Measurements from ENCODE around the gene GPR180. TPM values are rescaled to one million over a fixed set of nuclear protein-coding genes. Genes with fewer than 3 reads are reported as not detected.
"Not testable (repeated sequence)": the region's sequence is repeated elsewhere in the genome, so short reads cannot be mapped to it uniquely, and the experiment has no call there.

Gene GPR180
- total RNA-seq, 2 experiments from 2014 or later = 7.2 to 7.5 TPM

GRCh38 chr13:94607939-94608338, 6.3 kb downstream of the GPR180 start:
- Mint-ChIP-seq H3K4me3 (no peak overlapping the region), H3K4me1 (peaks cover 25% of the 10 kb centered on the region), H3K27ac (no peak overlapping the region), H3K27me3 (no peaks in the 10 kb centered on the region), H3K36me3 (peaks cover 47% of the 10 kb centered on the region), H3K9me3 (ENCODE audit: low read depth) (no peaks in the 10 kb centered on the region)
- DNase-seq = no peak
- ATAC-seq = no peak
- CTCF ChIA-PET = interaction anchor here (1.3 kb wide), 1 partner anchor 11 kb away, joined by 3 read pairs; no protein-coding TSS in a partner anchor

- H3K27me3 Mint-ChIP-seq = no peaks in the 10 kb centered on the region
- ATAC-seq = no peak
- CTCF ChIA-PET = interaction anchor here (1.1 to 1.3 kb wide), 2 partner anchors 12 to 60 kb away, joined by 3 read pairs; no protein-coding TSS in a partner anchor
- no peak overlapping the region for H3K4me3 Mint-ChIP-seq
- H3K27ac Mint-ChIP-seq = no peak overlapping the region
- peaks cover 22% of the 10 kb centered on the region for H3K4me1 Mint-ChIP-seq
- H3K9me3 Mint-ChIP-seq (ENCODE audit: low read depth) = no peaks in the 10 kb centered on the region
- H3K36me3 Mint-ChIP-seq = peaks cover 48% of the 10 kb centered on the region
- DNase-seq = no peak
These were observed 6.9 kb downstream of the GPR180 start for GRCh38 chr13:94608586-94608985.

- DNase-seq (no peak), ATAC-seq (no peak)
- peaks cover 49% of the 10 kb centered on the region for H3K36me3 Mint-ChIP-seq
- no peaks in the 10 kb centered on the region for H3K27me3 Mint-ChIP-seq
- no peak overlapping the region for H3K4me3 Mint-ChIP-seq
- no peaks in the 10 kb centered on the region for H3K9me3 Mint-ChIP-seq (ENCODE audit: low read depth)
- peaks cover 22% of the 10 kb centered on the region for H3K4me1 Mint-ChIP-seq
- no peak overlapping the region for H3K27ac Mint-ChIP-seq
- CTCF ChIA-PET = interaction anchor here (1.1 to 2.0 kb wide), 2 partner anchors 61 to 174 kb away, joined by 3 to 4 read pairs; no protein-coding TSS in a partner anchor
These were observed 7.5 kb downstream of the GPR180 start for GRCh38 chr13:94609196-94609595.

- no peak for DNase-seq
- no peak overlapping the region for H3K4me3 Mint-ChIP-seq
- H3K27me3 Mint-ChIP-seq = no peaks in the 10 kb centered on the region
- H3K4me1 Mint-ChIP-seq = peaks cover 20% of the 10 kb centered on the region
- CTCF ChIA-PET = interaction anchor here (2.0 kb wide), 1 partner anchor 175 kb away, joined by 4 read pairs; no protein-coding TSS in a partner anchor
- peaks cover 45% of the 10 kb centered on the region for H3K36me3 Mint-ChIP-seq
- no peaks in the 10 kb centered on the region for H3K9me3 Mint-ChIP-seq (ENCODE audit: low read depth)
- H3K27ac Mint-ChIP-seq = no peak overlapping the region
- no peak for ATAC-seq
These were observed 8.8 kb downstream of the GPR180 start for GRCh38 chr13:94610475-94610874.

GRCh38 chr13:94612050-94612449, 10.4 kb downstream of the GPR180 start:
- ATAC-seq = no peak
- Mint-ChIP-seq H3K27ac (no peak overlapping the region), H3K9me3 (ENCODE audit: low read depth) (no peaks in the 10 kb centered on the region), H3K4me3 (no peak overlapping the region), H3K4me1 (peaks cover 22% of the 10 kb centered on the region), H3K36me3 (peaks cover 40% of the 10 kb centered on the region), H3K27me3 (no peaks in the 10 kb centered on the region)
- DNase-seq = no peak
- CTCF ChIA-PET = interaction anchor here (1.7 kb wide), 1 partner anchor 176 kb away, joined by 6 read pairs; no protein-coding TSS in a partner anchor

GRCh38 chr13:94613051-94613450, 11.4 kb downstream of the GPR180 start:
- Mint-ChIP-seq H3K36me3 (peaks cover 35% of the 10 kb centered on the region), H3K4me3 (no peak overlapping the region), H3K9me3 (ENCODE audit: low read depth) (no peaks in the 10 kb centered on the region), H3K27ac (no peak overlapping the region), H3K27me3 (no peaks in the 10 kb centered on the region), H3K4me1 (peaks cover 14% of the 10 kb centered on the region)
- DNase-seq (no peak), ATAC-seq (no peak)
- CTCF ChIA-PET = interaction anchor here (1.7 kb wide), 1 partner anchor 177 kb away, joined by 6 read pairs; no protein-coding TSS in a partner anchor

GRCh38 chr13:94617389-94618000, 15.8 kb downstream of the GPR180 start:
- H3K36me3 Mint-ChIP-seq = peaks cover 26% of the 10 kb centered on the region

GRCh38 chr13:94620286-94620896, 18.7 kb downstream of the GPR180 start:
- H3K4me1 Mint-ChIP-seq = peaks cover 9% of the 10 kb centered on the region
- ATAC-seq (peak; percentile 60), DNase-seq (no peak)
- H3K27me3 Mint-ChIP-seq = no peaks in the 10 kb centered on the region
- H3K36me3 Mint-ChIP-seq = peaks cover 30% of the 10 kb centered on the region
- CTCF ChIA-PET = interaction anchor here (0.8 to 9.5 kb wide), 12 partner anchors 9 to 784 kb away, joined by 3 to 128 read pairs (median 4); partner anchors contain the start of genes DCT and GPR180
- no peak overlapping the region for H3K27ac Mint-ChIP-seq
- H3K9me3 Mint-ChIP-seq (ENCODE audit: low read depth) = no peaks in the 10 kb centered on the region
- no peak overlapping the region for H3K4me3 Mint-ChIP-seq

More at GRCh38 chr13:94617389-94618000, 15.8 kb downstream of the GPR180 start:
- Mint-ChIP-seq H3K9me3 (ENCODE audit: low read depth) (no peaks in the 10 kb centered on the region), H3K27me3 (no peaks in the 10 kb centered on the region), H3K4me1 (peaks cover 9% of the 10 kb centered on the region), H3K27ac (no peak overlapping the region), H3K4me3 (no peak overlapping the region)
- DNase-seq = no peak
- peak; percentile 45 for ATAC-seq
- CTCF ChIA-PET = interaction anchor here (0.6 to 9.5 kb wide), 22 partner anchors 10 to 787 kb away, joined by 3 to 128 read pairs (median 4); partner anchors contain the start of gene TGDS

GRCh38 chr13:94622344-94622743, 20.7 kb downstream of the GPR180 start:
- Mint-ChIP-seq H3K36me3 (peaks cover 30% of the 10 kb centered on the region), H3K27me3 (no peaks in the 10 kb centered on the region), H3K4me1 (no peaks in the 10 kb centered on the region), H3K9me3 (ENCODE audit: low read depth) (no peaks in the 10 kb centered on the region), H3K4me3 (no peak overlapping the region), H3K27ac (no peak overlapping the region)
- DNase-seq = no peak
- CTCF ChIA-PET = interaction anchor here (0.8 to 9.5 kb wide), 2 partner anchors 57 to 188 kb away, joined by 3 to 128 read pairs; no protein-coding TSS in a partner anchor
- no peak for ATAC-seq

GRCh38 chr13:94623316-94623715, 21.7 kb downstream of the GPR180 start:
- Mint-ChIP-seq H3K27ac (no peak overlapping the region), H3K4me3 (no peak overlapping the region), H3K4me1 (no peaks in the 10 kb centered on the region), H3K36me3 (peaks cover 34% of the 10 kb centered on the region), H3K27me3 (no peaks in the 10 kb centered on the region), H3K9me3 (ENCODE audit: low read depth) (no peaks in the 10 kb centered on the region)
- DNase-seq (no peak), ATAC-seq (no peak)
- CTCF ChIA-PET = interaction anchor here (9.5 kb wide), 1 partner anchor 189 kb away, joined by 128 read pairs; no protein-coding TSS in a partner anchor

- DNase-seq = no peak
- Mint-ChIP-seq H3K9me3 (ENCODE audit: low read depth) (no peaks in the 10 kb centered on the region), H3K4me3 (no peak overlapping the region), H3K4me1 (no peaks in the 10 kb centered on the region), H3K27me3 (no peaks in the 10 kb centered on the region), H3K27ac (no peak overlapping the region), H3K36me3 (peaks cover 39% of the 10 kb centered on the region)
- CTCF ChIA-PET = interaction anchor here (1.0 to 1.1 kb wide), 2 partner anchors 37 to 193 kb away, joined by 3 read pairs; no protein-coding TSS in a partner anchor
- no peak for ATAC-seq
These were observed 29.2 kb downstream of the GPR180 start for GRCh38 chr13:94630858-94631257.

- no peak overlapping the region for H3K27ac Mint-ChIP-seq
- peaks cover 32% of the 10 kb centered on the region for H3K36me3 Mint-ChIP-seq
- H3K27me3 Mint-ChIP-seq = no peaks in the 10 kb centered on the region
- DNase-seq (no peak), ATAC-seq (no peak)
- H3K4me3 Mint-ChIP-seq = no peak overlapping the region
- no peaks in the 10 kb centered on the region for H3K9me3 Mint-ChIP-seq (ENCODE audit: low read depth)
- no peaks in the 10 kb centered on the region for H3K4me1 Mint-ChIP-seq
- CTCF ChIA-PET = no interaction called here
These were observed 30.7 kb downstream of the GPR180 start for GRCh38 chr13:94632226-94632980.

- CTCF ChIA-PET = not testable (repeated sequence)
These were observed 34.4 kb downstream of the GPR180 start for GRCh38 chr13:94636096-94636495.

More at GRCh38 chr13:94636096-94636495, 34.4 kb downstream of the GPR180 start:
- not testable (repeated sequence) for H3K4me1 Mint-ChIP-seq; ATAC-seq; H3K27me3 Mint-ChIP-seq; H3K9me3 Mint-ChIP-seq (ENCODE audit: low read depth); DNase-seq; H3K27ac Mint-ChIP-seq; H3K4me3 Mint-ChIP-seq
- H3K36me3 Mint-ChIP-seq = peaks cover 15% of the 10 kb centered on the region
